K562 (cell line): ENCODE data around the gene SNX4. TPM values are rescaled to one million over a fixed set of nuclear protein-coding genes. Genes with fewer than 3 reads are reported as not detected.

Experiments used
- ATAC-seq: fragments of 200-7000 bp; cut with Tn5 transposase; 3 replicates; pipeline ENCODE4 v1.9.1; 2020; ENCODE audit warnings: moderate library complexity
- BruUV-seq: library from RNA; stranded (reverse); fragments of 400-500 nt; replicated peaks from 2 replicates; lab custom pipeline; 2021; lab: Mats Ljungman, UMichigan
- CTCF ChIA-PET: fragments of 300-600 bp; formaldehyde crosslinking; extraction: SDS; loops from one replicate; lab custom pipeline; 2021; ENCODE audit warnings: low intra/inter-chr PET ratio; lab: Yijun Ruan, JAX
- POLR2A ChIA-PET: fragments of 300-600, 350-650 bp; sonication (Branson Sonifier 250); formaldehyde crosslinking; extraction: SDS; loops from one replicate; lab custom pipeline; 2021; ENCODE audit warnings: antibody characterized with exemption, inconsistent platforms; lab: Yijun Ruan, JAX
- DNase-seq, 4 experiments: peaks; one replicate each; pipeline versions ENCODE4 v3.0.0 to v3.0.0-alpha.2; 2011 to 2018; ENCODE audit warnings: low spot score in 3 of 4, mixed read lengths in 3 of 4; ENCODE audit errors: extremely low read depth in 1 of 4
- FAIRE-seq: peaks from 2 replicates; lab custom pipeline; 2011; peaks lifted over from hg19 to GRCh38; lab: Jason Lieb, UNC
- H2AFZ ChIP-seq: 2 replicates; pipeline ENCODE4 v1.6.0; 2011; ENCODE audit warnings: low read depth, low read length, control low read depth, inconsistent platforms
- H3K27ac ChIP-seq: fragments of 200-600 bp; 3 replicates; pipeline ENCODE4 v1.8.0; 2011; ENCODE audit warnings: low read depth, mild to moderate bottlenecking, control low read depth, inconsistent platforms, low read length, moderate library complexity, mixed read lengths; ENCODE audit errors: extremely low read depth
- H3K27me3 ChIP-seq, 2 experiments: fragments of 300-600 bp in 1 of 2; 2 replicates in 1 of 2; 3 replicates in 1 of 2; pipeline versions ENCODE4 v1.6.0 to v1.8.0; 2011; ENCODE audit warnings: inconsistent platforms in 2 of 2, low read length in 2 of 2, mild to moderate bottlenecking in 1 of 2, mixed read lengths in 1 of 2, moderate library complexity in 1 of 2; ENCODE audit not compliant: control insufficient read depth in 2 of 2, insufficient read depth in 2 of 2
- H3K36me3 ChIP-seq: fragments of 300-600 bp; 3 replicates; pipeline ENCODE4 v1.8.0; 2011; ENCODE audit warnings: mild to moderate bottlenecking, low read length, inconsistent platforms; ENCODE audit not compliant: control insufficient read depth, insufficient read depth
- H3K4me1 ChIP-seq, 2 experiments: fragments of 200-600 bp in 1 of 2; replicated peaks in 1 of 2; 2 replicates in 1 of 2; 3 replicates in 1 of 2; pipeline versions ENCODE4 v1.5.1 to v1.8.0; 2011; ENCODE audit warnings: inconsistent platforms in 2 of 2, low read length in 2 of 2, mild to moderate bottlenecking in 1 of 2, mixed read lengths in 1 of 2, moderate library complexity in 1 of 2; ENCODE audit not compliant: control insufficient read depth in 2 of 2, insufficient read depth in 2 of 2
- H3K4me2 ChIP-seq: 2 replicates; pipeline ENCODE4 v1.6.1; 2011; ENCODE audit warnings: low read length, control low read depth, inconsistent platforms, mixed read lengths; ENCODE audit not compliant: insufficient read depth
- H3K4me3 ChIP-seq: fragments of 200-600 bp; sonication (generic), shearing (Covaris generic); 2 replicates; pipeline ENCODE4 v1.5.1; 2016; ENCODE audit warnings: control low read depth, inconsistent platforms
- H3K79me2 ChIP-seq: fragments of 200-600 bp; 3 replicates; pipeline ENCODE4 v1.8.0; 2011; ENCODE audit warnings: low read length, inconsistent platforms; ENCODE audit not compliant: control insufficient read depth, insufficient read depth
- H3K9ac ChIP-seq, 2 experiments: 2 replicates each; pipeline versions ENCODE4 v1.6.0 to v1.6.1; 2011; ENCODE audit warnings: low read depth in 2 of 2, low read length in 2 of 2, control low read depth in 1 of 2, inconsistent platforms in 1 of 2, mild to moderate bottlenecking in 1 of 2, mixed read lengths in 1 of 2; ENCODE audit not compliant: insufficient read depth in 1 of 2
- H3K9me1 ChIP-seq: one replicate; pipeline ENCODE4 v1.6.0; 2011; ENCODE audit warnings: inconsistent platforms, mild to moderate bottlenecking, low read length, moderate library complexity; ENCODE audit not compliant: control insufficient read depth, insufficient read depth
- H3K9me3 ChIP-seq: replicated peaks from 2 replicates; pipeline ENCODE4 v1.5.1; 2011; ENCODE audit warnings: low read depth, low read length, inconsistent platforms; ENCODE audit not compliant: control insufficient read depth, insufficient read depth
- H4K20me1 ChIP-seq: replicated peaks from 2 replicates; pipeline ENCODE4 v1.6.1; 2011; ENCODE audit warnings: low read length, inconsistent platforms, mixed read lengths; ENCODE audit not compliant: control insufficient read depth, insufficient read depth
- ATF1 ChIP-seq, 2 experiments: fragments of 450-650 bp in 1 of 2; IDR thresholded peaks; 2 replicates each; pipeline ENCODE4 v1.6.1; 2016; ENCODE audit warnings: missing compliant biosample characterization in 1 of 2, missing genetic modification characterization in 1 of 2
- CTBP1 ChIP-seq: fragments of 450-650 bp; IDR thresholded peaks from 2 replicates; pipeline ENCODE4 v1.6.1; 2016; ENCODE audit warnings: borderline replicate concordance
- E2F3 ChIP-seq: fragments of 250-450 bp; sonication (Bioruptor Pico); IDR thresholded peaks from 2 replicates; pipeline ENCODE4 v1.4.0; 2020; ENCODE audit warnings: mild to moderate bottlenecking
- E2F8 ChIP-seq: fragments of 450-650 bp; IDR thresholded peaks from 2 replicates; pipeline ENCODE4 v1.7.1; 2018; ENCODE audit warnings: mild to moderate bottlenecking, low read depth; ENCODE audit not compliant: partially characterized antibody
- MAX ChIP-seq: sonication (generic); formaldehyde crosslinking; IDR thresholded peaks from 2 replicates; pipeline ENCODE4 v1.9.0; 2022; ENCODE audit warnings: mild to moderate bottlenecking, missing genetic modification reagents
- MITF ChIP-seq: IDR thresholded peaks from 2 replicates; pipeline ENCODE4 v1.6.1; 2014; ENCODE audit warnings: antibody characterized with exemption
- MXI1 ChIP-seq: IDR thresholded peaks from 2 replicates; pipeline ENCODE4 v1.6.1; 2011; ENCODE audit warnings: low read depth, mild to moderate bottlenecking, improper control_type of control experiment, low read length
- POLR2A ChIP-seq: fragments of 450-650 bp; conservative IDR thresholded peaks from 2 replicates; pipeline ENCODE4 v1.6.1; 2016
- ZBTB5 ChIP-seq: fragments of 450-650 bp; IDR thresholded peaks from 2 replicates; pipeline ENCODE4 v1.6.1; 2017; ENCODE audit warnings: antibody characterized with exemption
- ZHX1 ChIP-seq: fragments of 150-350 bp; conservative IDR thresholded peaks from 2 replicates; pipeline ENCODE4 v1.6.1; 2014; ENCODE audit warnings: low read length
- ZNF511 ChIP-seq: sonication (generic); formaldehyde crosslinking; IDR thresholded peaks from 2 replicates; pipeline ENCODE4 v1.8.0; 2022; ENCODE audit warnings: mild to moderate bottlenecking, missing genetic modification reagents
- WGBS: fragments of 100-300 bp; shearing (Covaris generic); methylation state at CpG from one replicate; pipeline ENCODE4 v1.1.6; 2016; ENCODE audit warnings: low coverage, mixed read lengths; ENCODE audit not compliant: insufficient coverage; ENCODE audit errors: missing lambda C conversion rate; 5-methylcytosine and 5-hydroxymethylcytosine counted together
- in situ Hi-C: fragments of 300-500 bp; cut with MboI; formaldehyde crosslinking; loops from 4 replicates; pipeline ENCODE4 v1.15.0; 2018; ENCODE audit warnings: inconsistent platforms, mixed read lengths
- intact Hi-C: fragments of 100-400 bp; cut with micrococcal nuclease; formaldehyde crosslinking; loops from 2 replicates; pipeline ENCODE4 v1.14.2; 2022
- polyA plus RNA-seq, 8 experiments: library from polyadenylated mRNA; depleted of rRNA in 4 of 8; stranded (reverse) in 5 of 8; unstranded in 3 of 8; fragments of >200 nt; fragmentation: Nextera tagmentation in 2 of 8; fragmentation: Illumina TruSeq in 1 of 8; extraction: Ambion mirVana in 2 of 8; extraction: Trizol in 1 of 8; gene quantifications; 2 replicates each; pipeline versions ENCODE4 v1.2.1 to v1.2.3, GENCODE V29; 2011 to 2014; ENCODE audit warnings: inconsistent platforms in 1 of 8, missing spikeins in 1 of 8
- total RNA-seq, 7 experiments: library from RNA; depleted of rRNA in 6 of 7; stranded (reverse); fragments of >200 nt in 6 of 7; fragmentation: Illumina TruSeq in 2 of 7; extraction: Trizol in 2 of 7; gene quantifications; 2 replicates each; pipeline versions ENCODE4 v1.2.1 to v1.2.3, GENCODE V29; 2011 to 2021; ENCODE audit warnings: low replicate concordance in 1 of 7

The SNX4 gene
- total and polyA plus RNA-seq, 9 of the 15 experiments (the other 6 are each of a cell fraction or from before 2014, with no cell fraction given), result 11.4 to 40.3 (median 30.0) TPM

GRCh38 chr3:125525153-125525552, 5.2 kb upstream of the SNX4 start:
- Histone ChIP-seq H2AFZ (no peak overlapping the region), H3K27ac (no peak overlapping the region), H3K79me2 (peaks cover 3% of the 10 kb centered on the region; the same call in 1 of the 3 replicates), H3K4me1 (peaks cover 0 to 1% of the 10 kb centered on the region in 2 experiments; a peak in 2 of 5 replicates), H3K9me1 (no peaks in the 10 kb centered on the region), H3K9me3 (no peaks in the 10 kb centered on the region), H4K20me1 (no peaks in the 10 kb centered on the region), H3K4me3 (no peak overlapping the region), H3K4me2 (no peak overlapping the region), H3K9ac (no peak overlapping the region), H3K27me3 (no peaks in the 10 kb centered on the region), H3K36me3 (peaks cover 4% of the 10 kb centered on the region; the same call in 1 of the 3 replicates)
- POLR2A ChIA-PET, result no interaction called here
- 87% methylated on average over 4 of the region's 4 CpGs for WGBS
- in situ Hi-C loops (no loop called here), intact Hi-C loops (no loop called here)
- ATAC-seq (no peak), DNase-seq (no peak), FAIRE-seq (no peak)
- CTCF ChIA-PET, result no interaction called here
- BruUV-seq, result no TSS peak
- TF ChIP-seq E2F8 (no peak), ATF1 (CRISPR knock-in tag; IDR thresholded peaks at IDR 0.05) (no peak), ATF1 (tag; IDR thresholded peaks at IDR 0.05) (no peak), ZHX1 (no peak), E2F3 (CRISPR knock-in tag) (no peak), MXI1 (no peak), ZNF511 (CRISPR knock-in tag) (no peak), MITF (no peak), MAX (CRISPR knock-in tag) (no peak), CTBP1 (no peak), ZBTB5 (no peak), POLR2A (no peak)
- TF ChIP-seq, all 486 proteins: peak for 0
